GM19438 (cell line): Measurements from ENCODE around the gene KIAA0513.

Experiments
- ATAC-seq: cut with Tn5 transposase; IDR thresholded peaks from one replicate; pipeline ENCODE4 v1.9.1; 2021; ENCODE audit warnings: low read depth; ENCODE audit not compliant: unreplicated experiment

KIAA0513 gene

DNA sequence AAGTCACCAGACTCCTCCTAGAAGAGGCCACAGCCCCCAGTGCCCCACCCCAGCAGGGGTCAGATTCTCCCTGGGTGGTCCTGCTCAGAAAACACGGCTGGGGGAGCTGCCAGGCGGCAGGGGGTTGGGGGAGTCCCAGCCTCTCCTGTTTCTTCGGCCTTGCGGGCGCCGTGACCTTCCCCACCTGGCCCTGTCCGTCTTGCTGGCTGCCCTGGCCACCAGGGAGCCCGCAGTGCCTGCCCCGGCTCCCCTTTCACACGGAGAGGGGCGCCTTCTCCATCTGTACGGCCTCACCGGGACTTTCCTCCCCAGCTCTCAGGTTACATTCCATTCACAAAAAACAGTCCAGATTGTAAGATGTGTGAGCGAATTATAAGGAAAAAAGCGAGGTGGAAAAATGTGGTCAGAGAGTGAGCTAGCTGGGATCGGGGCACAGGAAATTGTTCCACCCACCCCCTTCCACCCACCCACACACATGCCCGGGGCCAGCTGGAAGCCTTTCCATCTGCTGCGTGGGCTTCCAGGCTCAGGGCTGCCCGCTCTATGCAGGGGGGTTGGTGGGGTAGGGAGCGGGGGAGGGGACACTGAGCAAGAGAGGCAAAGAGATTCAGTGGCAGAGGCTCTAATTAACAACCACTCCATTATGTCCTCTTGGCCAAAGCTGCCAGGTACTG, 99.2 kb downstream of the KIAA0513 start:
- ATAC-seq, result no peak

DNA sequence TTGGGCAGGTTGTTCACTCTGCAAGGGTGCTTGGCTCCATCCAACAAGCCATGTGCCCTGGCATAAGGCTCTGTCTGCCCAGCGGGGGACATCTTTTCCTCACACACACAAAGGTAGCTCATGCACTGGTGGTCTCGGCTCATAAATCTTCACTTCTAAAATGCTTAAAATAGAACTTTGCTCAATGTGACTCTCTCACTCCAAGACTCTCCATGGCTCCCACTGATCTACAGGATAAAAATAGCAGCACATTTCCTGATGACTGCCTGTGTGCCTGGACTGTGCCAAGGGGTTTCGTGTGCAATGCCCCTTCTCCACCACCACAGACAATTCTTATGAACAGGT, 99.8 kb downstream of the KIAA0513 start:
- no peak for ATAC-seq

DNA sequence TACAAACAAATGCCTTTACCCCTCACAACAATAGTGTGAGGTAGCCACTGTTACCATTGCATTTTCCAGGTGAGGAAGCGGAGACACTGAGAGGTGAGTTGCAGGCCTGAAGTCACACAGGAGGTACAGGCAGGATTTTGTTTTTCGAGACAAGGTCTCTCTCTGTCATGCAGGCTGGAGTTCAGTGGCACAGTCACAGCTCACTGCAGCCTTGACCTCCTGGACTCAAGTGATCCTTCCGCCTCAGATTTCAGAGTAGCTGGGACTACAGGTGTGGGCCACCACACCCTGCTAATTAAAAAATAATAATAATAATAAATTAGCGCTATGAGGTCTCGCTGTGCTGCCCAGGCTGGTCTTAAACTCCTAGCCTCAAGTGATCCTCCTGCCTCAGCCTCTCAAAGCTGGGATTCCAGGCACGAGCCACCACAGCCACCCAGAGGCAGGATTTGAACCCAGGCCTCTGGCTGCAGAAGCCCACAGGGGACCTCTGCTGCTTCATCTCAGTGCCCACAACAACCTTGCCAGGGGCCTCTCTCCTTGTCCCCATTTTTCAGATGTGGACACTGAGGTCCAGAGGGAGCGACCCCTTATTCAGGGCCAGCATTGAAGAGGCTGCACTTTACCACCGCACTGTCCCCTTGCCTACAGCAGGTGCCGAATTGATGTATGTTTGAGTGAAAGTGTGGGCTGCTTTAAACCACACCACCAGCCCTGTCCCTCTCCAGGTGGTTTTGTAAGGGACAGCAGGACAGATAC, 100.7 kb downstream of the KIAA0513 start:
- ATAC-seq, result no peak

DNA sequence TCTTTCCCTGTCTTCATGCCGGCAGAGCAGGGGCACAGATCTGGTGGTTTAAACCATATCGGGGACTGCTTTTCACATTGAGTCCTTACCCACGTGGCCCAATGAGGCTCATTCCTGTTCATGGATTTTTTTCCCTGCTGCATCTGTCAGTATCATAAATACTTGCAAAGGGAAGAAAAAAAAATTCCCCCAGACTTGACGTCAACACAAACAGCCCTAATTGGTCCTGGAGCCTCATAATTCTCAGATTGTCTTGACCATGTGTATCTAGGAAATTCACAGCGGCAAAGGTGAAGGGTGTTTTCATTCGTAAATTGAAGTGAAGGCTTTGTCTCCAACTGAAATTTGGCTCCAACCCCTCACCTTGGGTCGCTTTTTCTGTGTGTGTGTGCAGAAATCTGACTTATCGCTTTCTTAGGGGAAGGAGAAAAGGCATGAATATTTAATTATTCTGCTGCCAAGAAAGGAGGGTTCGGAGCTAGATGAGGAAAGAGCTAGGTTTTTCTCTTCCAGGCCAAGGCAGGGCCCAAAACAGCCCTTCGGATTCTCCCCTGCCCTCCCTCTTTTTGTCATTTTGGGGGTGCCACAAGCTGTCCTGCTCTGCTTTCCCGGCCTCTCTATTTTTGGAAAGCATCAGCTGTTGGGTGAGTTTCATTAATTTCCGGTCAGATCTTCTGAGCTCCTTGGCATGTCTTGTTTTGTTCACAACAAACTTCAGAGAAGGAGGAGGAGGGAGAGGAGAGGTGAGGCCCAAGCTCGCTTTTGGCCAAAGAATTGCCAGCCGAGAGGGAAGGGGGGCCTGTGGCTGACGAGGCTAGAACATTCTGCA, 102.5 kb downstream of the KIAA0513 start:
- no peak for ATAC-seq

DNA sequence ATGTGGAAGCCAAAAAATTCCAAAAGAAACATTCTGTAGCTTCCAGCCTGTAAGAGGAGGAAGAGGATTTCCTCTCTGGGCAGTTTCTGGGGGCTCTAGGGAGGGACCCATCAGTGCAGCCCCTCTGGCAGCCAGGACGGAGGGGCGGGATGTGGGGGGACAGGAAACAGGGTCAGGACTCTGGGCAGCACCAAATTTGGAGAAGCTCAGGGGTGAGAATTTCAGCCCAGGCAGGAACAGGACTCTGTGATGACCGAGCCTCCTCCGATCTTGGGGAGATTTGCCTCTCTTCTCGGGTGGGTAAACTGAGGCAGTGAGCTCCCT, 103.1 kb downstream of the KIAA0513 start:
- ATAC-seq, result no peak

DNA sequence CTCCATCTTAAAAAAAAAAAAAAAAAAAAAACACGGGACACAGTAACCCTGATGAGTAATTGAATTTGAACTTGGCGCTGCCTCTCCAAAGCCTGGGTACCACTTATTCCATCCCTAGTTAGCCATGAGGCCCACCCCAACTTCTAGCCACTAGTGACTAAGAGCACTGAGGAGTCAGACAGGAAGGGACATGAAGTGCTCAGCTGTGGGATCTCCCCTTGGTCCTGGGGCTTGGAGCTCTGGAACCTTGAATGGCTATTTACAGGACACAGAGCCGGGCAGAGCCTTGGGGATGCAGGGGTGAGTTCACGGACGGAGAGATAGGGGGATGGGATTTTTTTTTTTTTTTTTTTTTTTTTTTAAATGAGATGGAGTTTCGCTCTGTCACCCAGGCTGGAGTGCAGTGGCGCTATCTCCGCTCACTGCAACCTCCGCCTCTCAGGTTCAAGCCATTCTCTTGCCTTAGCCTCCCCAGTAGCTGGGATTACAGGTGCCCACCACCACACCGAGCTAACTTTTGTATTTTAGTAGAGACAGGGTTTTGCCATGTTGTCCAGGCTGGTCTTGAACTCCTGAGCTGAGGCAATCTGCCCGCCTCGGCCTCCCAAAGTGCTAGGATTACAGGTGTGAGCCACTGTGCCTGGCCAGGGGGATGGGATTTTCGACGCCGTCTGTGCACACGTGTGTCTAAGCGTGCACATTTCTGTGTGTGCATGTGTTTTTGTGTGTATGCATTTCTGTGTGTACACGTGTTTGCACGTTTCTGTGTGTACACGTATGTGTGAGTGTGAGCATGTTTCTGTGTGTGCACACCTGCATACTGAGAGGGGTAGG, 105.1 kb downstream of the KIAA0513 start:
- no peak for ATAC-seq

DNA sequence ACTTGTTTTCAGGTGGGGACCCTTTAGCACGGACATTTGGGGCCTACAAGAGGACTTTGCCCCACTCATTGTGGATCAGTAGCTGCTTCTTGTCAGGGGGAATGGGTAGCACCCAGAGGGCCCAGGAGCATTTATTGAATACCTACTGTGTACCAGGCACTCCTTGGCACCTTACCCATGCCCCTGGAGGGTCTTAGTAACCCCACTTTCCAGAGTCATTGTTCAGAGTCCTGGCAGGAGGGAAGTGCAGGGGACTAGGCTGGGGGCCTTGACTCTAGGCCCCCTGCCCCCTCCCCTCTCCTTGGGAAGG, 105.7 kb downstream of the KIAA0513 start:
- no peak for ATAC-seq

DNA sequence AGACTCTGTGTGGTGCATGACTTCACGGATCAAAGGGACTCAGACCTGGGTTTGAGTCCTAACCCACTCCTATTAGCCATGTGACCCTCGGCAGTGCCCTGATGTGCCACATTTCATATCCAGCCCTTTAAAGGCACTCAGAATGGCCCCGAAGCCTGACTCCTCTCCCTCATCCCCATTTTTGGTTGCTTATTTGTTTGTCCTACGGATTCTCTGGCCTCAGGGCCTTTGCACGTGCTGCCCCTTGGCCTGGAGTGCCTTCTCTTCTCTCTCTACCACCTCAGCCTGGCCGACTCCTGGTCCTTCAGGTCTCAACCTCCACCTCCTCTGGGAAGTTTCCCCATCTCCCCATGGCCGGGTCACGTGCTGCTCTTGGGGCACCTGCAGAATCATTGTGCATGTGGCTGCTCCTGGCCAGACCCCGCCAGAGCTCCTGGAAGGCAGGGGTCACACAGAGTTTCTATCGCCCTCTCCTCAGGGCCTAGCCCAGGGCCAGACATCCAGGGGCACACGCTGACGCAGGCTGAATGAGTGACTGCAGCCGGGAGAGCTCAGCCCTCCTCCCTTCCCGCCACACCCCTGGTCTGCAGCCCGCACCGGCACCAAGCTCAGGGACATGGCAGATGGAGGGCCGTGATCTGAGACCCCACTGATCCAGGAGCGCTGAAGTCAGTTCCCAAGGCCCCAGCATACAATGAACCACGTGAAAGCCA, 106.6 kb downstream of the KIAA0513 start:
- ATAC-seq, result no peak

DNA sequence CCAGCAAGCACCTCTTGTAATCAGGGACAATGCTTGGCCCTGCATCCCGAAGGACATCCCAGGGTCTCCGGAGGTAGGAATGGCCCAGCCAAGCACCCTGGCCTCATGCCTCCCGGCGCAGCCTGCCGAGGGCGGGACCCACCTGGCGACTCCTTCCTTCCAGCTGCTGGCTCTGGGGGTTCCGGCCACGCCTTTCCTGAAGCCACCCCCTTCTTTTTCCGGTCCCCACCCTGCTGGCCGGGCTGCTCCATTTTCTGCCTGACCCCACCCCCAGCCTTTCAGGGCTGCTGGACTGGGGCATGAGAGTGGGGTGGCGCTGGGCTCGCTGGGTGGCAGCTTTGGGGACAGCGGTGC, 107.2 kb downstream of the KIAA0513 start:
- no peak for ATAC-seq

DNA sequence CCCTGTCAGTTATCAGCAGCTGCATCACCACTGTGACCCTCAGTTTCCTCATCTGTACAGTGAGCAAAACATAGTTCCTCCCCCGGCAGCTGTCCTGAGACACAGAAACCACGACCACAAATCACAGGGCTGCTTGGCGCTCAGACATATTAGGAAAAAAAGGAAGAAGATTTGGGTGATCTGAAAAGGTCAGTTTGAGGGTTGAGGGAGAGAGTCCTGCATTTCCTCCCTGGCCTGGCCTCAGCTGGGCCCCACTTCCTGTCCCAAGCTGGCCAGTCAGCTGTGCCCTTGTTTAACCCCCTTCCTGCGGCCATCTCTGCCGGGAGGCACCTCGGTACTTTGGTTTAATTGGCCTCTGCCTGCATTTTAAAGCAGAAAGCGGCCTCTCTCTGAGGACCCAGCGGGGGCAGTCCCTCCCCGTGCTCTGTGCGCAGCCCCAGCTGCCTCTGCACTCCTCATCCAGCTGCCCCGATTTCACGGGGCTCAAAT, 108.7 kb downstream of the KIAA0513 start:
- no peak for ATAC-seq

DNA sequence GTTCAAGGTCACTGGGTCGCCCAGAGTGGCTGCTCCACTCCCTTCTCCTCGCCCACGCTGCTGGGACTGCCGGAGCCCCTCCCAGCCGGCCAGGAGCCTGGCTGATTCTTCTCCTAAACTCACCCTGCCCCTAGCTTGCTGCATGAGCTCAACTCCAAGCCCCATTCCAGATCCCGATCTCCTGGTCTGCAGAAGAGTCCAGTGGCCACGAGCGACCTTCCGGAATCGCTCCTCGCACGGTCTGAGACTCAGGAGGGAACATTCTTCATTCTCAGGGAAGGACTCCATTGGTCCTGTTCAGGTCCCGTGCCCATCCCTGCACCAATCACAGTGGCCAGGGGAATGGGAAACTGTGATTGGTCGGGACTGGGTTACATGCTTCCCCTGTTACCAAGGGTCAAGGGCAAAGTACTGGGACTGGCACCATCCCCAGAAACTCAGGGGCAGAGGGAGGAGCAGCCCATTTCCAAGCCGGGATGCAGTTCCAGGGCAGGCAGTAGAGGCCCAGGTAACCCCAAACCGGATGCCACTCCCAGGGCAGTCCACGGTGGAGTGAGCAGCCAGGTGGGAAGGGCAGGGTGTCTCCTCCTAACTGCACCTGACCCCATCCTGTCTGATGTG, 109.2 kb downstream of the KIAA0513 start:
- no peak for ATAC-seq

DNA sequence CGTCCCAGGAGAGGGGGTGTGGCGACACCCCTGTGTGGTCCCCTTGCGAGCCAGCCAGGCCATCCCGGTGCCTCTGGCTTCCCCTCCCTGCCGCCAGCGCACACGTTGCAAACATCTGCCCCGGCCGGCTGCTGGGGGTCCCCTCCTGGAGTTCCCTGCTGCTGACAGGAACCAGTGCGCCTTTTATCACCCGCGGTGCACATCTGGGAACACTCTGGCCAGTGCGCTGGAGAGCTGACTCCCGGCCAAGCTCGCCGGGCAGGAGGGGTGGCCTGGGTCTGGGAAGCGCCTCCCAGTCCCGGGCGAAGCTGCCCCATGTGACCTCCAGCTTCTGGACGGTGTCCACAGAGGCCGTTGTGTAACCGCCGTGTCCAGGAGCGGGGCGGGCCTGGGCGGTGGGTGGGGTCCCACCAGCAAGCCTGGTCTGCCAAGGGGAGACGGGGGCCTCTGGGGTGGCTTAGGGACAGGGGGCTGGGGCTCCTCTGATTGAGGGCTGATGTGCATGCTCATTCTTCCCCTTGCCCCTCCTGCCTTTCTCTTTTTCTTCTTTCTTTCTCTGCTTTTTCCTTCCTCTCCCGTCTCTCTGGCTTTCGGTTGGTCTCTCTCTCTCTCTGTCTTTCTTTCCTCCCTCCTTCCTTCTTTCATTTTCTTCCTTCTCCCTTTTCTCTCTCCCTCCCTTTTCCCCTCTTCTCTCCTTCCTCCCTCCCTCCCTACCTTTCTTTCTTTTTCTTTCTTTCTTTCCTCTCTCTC, 109.9 kb downstream of the KIAA0513 start:
- ATAC-seq, result no peak

DNA sequence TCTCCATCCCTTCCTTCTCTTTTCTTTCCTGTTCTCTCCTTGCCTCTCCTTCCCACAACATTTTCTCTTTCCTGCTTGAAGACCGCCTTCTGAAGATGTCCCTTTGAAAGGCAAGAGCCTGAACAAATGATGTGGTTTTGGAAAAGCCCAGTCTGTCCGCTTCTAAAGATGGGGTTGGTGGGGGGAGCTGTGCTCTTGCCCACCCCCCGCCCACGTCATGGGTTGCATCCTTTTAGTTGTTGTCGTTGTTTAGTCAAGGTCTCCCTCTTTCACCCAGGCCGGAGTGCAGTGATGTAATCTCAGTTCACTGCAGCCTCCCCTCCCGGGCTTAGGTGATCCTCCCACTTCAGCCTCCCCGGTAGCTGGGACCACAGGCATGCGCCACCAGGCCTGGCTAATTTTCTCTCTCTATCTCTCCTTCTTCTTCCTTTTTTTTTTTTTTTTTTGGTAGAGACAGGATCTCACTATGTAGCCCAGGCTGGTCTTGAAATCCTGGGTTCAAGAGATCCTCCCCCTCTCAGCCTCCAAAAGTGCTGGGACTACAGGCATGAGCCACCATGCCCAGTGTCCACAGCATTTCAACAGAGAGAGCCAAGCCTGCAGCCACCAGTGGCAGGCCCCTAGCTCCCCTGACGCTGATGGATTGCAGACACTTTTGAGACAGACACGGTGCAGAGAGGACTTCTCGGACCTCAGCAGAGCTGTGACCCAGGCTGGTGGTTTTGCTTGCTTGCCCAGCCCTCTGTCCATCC, 110.7 kb downstream of the KIAA0513 start:
- ATAC-seq, result no peak

DNA sequence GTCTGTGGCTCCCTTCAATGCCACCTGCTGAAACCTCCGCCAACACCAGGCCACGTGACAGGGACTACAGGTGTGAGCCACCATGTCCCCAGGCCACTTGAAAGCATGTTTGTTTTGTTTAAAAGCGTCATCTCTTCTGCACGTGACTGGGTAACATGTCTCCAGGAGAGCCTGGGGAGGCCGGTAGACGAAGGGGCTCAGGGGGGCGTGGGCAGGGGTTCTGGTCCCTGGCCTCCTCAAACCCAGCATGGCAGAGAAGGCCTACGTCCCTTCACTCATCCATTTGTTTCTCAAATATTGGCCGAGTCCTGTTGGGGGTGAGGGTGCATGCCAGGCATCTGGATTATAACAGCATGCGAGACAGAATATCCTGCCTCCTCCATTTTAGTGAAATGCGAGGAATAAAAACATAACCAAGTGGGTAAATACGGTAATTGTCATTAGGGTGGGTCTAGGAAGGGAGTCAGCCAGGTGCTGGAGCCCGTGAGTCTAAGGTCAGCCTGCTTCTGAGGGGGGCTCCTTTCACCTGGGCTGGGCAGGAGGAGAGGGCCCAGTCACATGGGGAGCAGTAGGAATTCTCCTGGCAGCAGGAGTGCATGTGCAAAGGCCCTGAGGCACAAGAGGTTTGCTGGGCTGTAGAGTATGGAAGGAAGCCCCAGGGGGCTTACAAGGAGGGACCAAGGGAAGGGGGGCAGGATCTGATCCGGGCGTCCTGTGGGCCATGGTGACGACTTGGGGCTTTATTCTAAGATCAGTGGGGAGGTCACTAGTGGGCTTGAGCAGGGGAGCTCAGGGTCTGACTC, 111.4 kb downstream of the KIAA0513 start:
- no peak for ATAC-seq

DNA sequence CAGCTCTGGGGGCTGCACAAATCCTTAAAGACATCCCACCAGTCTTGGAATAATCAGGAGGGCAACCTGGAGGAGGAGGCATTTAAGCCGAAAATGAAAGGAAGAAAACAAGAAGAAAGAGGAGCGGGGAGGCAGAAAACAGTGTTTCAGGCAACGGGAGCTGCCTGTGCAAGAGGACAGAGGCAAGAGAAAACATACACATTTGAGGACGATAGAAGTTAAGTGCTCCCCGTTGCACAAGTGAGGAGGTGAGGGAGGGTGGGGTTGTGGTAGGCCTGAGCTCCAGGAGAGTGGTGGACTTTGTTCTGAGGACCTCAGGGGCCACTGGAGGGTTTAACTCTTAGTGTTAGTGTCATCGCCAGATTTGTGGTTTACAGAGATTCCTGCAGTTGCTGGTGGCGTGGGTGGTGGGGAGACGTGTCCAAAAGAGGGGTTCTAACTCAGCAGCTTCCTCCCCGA, 112.3 kb downstream of the KIAA0513 start:
- ATAC-seq, result no peak

DNA sequence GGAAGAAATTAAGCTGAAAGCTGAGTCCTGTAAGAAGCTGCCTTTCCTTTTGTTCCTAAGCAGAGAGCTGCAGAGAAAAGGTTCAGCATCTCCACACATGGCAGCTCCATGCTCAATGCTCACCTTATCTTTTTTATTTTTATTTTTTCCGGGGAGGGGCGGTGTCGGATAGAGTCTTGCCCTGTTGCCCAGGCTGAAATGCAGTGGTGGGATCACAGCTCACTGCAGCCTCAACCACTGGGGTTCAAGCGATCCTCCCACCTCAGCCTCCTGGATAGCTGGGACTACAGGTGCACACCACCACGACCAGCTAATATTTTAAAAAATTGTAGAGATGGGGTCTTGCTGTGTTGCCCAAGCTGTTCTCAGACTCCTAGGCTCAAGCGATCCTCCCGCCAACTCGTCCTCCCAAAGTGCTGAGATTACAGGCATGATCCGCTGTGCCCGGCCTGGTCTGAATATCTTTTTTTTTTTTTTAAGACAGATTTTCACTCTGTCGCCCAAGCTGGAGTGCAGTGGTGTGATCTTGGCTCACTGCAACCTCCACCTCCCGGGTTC, 112.9 kb downstream of the KIAA0513 start:
- ATAC-seq, result no peak

DNA sequence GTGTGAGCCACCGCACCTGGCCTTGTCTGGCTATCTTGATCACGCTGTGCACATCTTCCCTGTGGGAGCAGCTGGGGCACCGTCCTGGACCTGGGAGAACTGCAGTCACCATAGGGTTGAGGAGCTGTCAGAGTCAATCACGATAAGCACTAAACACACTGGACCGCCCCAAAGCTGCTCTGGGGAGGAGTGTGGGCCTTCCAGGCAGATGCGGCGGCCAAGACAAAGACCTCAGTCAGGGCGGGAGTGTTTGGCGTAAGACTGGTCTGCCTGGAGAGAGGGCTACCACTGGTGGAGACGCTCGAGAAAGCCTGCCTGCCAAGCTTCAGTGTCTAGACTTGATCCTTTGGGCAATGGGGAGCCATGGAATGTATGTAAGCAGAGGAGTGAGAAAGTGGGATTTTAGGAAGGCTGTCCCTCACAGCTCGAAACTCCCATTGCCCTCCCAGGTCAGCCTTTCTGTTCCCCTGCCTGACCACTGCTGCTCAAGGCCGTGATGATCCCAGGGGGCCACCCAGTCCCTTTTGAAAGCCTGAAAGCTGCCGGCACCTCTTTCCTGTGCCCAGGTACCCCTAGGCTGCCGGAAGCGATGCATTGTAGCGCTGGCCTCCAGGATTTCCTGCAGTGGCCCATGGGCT, 114.0 kb downstream of the KIAA0513 start:
- ATAC-seq, result no peak
